ENCODE measurements around the gene CDON.

CDON gene

GRCh38 chr11:125952559-125952958 is 110.1 kb downstream of the CDON start:
- TF ChIP-seq EZH2phosphoT487 (conservative IDR thresholded peaks at IDR 0.05; ENCODE audit: low read length) (no peak), CTCF (IDR thresholded peaks at IDR 0.05; ENCODE audit: insufficient read depth, low read length, poor library complexity, severe bottlenecking) (no peak)
- no peaks in the 10 kb centered on the region for H3K9me2 ChIP-seq (replicated peaks; ENCODE audit: insufficient read depth, low read length)
- no peak overlapping the region for H2AFZ ChIP-seq (ENCODE audit: low read depth, low read length, severe bottlenecking)
- no peaks in the 10 kb centered on the region for H3K79me2 ChIP-seq (ENCODE audit: insufficient read depth, low read length)
- H3K36me3 ChIP-seq (ENCODE audit: low read length): no peaks in the 10 kb centered on the region
- no peak overlapping the region for H3K27ac ChIP-seq (ENCODE audit: low read depth, low read length)
- H3K4me2 ChIP-seq (ENCODE audit: low read depth, low read length, poor library complexity, severe bottlenecking): no peak overlapping the region
- no peaks in the 10 kb centered on the region for H4K20me1 ChIP-seq (ENCODE audit: low read depth, low read length)
- H3K27me3 ChIP-seq (ENCODE audit: low read length): no peaks in the 10 kb centered on the region
- no peaks in the 10 kb centered on the region for H3F3A ChIP-seq (ENCODE audit: insufficient read depth)
- no peaks in the 10 kb centered on the region for H3K9me3 ChIP-seq (ENCODE audit: insufficient read depth, low read length)
- H3K4me3 ChIP-seq (ENCODE audit: insufficient read depth, low read length, poor library complexity, severe bottlenecking): no peak overlapping the region
- H3K9ac ChIP-seq (ENCODE audit: low read length): no peak overlapping the region

GRCh38 chr11:125951731-125952130 is 110.9 kb downstream of the CDON start:
- TF ChIP-seq EZH2phosphoT487 (conservative IDR thresholded peaks at IDR 0.05; ENCODE audit: low read length) (no peak), CTCF (IDR thresholded peaks at IDR 0.05; ENCODE audit: insufficient read depth, low read length, poor library complexity, severe bottlenecking) (no peak)
- no peaks in the 10 kb centered on the region for H3K36me3 ChIP-seq (ENCODE audit: low read length)
- no peaks in the 10 kb centered on the region for H3K27me3 ChIP-seq (ENCODE audit: low read length)
- H4K20me1 ChIP-seq (ENCODE audit: low read depth, low read length): no peaks in the 10 kb centered on the region
- H3K4me3 ChIP-seq (ENCODE audit: insufficient read depth, low read length, poor library complexity, severe bottlenecking): no peak overlapping the region
- H3K79me2 ChIP-seq (ENCODE audit: insufficient read depth, low read length): no peaks in the 10 kb centered on the region
- no peak overlapping the region for H2AFZ ChIP-seq (ENCODE audit: low read depth, low read length, severe bottlenecking)
- no peak overlapping the region for H3K4me2 ChIP-seq (ENCODE audit: low read depth, low read length, poor library complexity, severe bottlenecking)
- no peaks in the 10 kb centered on the region for H3K9me2 ChIP-seq (replicated peaks; ENCODE audit: insufficient read depth, low read length)
- no peaks in the 10 kb centered on the region for H3F3A ChIP-seq (ENCODE audit: insufficient read depth)
- H3K9me3 ChIP-seq (ENCODE audit: insufficient read depth, low read length): no peaks in the 10 kb centered on the region
- H3K9ac ChIP-seq (ENCODE audit: low read length): no peak overlapping the region
- no peak overlapping the region for H3K27ac ChIP-seq (ENCODE audit: low read depth, low read length)

- no peaks in the 10 kb centered on the region for H3K79me2 ChIP-seq (ENCODE audit: insufficient read depth, low read length)
- H3K9ac ChIP-seq (ENCODE audit: low read length): no peak overlapping the region
- H3F3A ChIP-seq (ENCODE audit: insufficient read depth): no peaks in the 10 kb centered on the region
- H3K9me2 ChIP-seq (replicated peaks; ENCODE audit: insufficient read depth, low read length): no peaks in the 10 kb centered on the region
- H3K4me2 ChIP-seq (ENCODE audit: low read depth, low read length, poor library complexity, severe bottlenecking): no peak overlapping the region
- H3K27ac ChIP-seq (ENCODE audit: low read depth, low read length): no peak overlapping the region
- H3K9me3 ChIP-seq (ENCODE audit: insufficient read depth, low read length): no peaks in the 10 kb centered on the region
- H3K36me3 ChIP-seq (ENCODE audit: low read length): no peaks in the 10 kb centered on the region
- H4K20me1 ChIP-seq (ENCODE audit: low read depth, low read length): no peaks in the 10 kb centered on the region
- TF ChIP-seq EZH2phosphoT487 (conservative IDR thresholded peaks at IDR 0.05; ENCODE audit: low read length) (no peak), CTCF (IDR thresholded peaks at IDR 0.05; ENCODE audit: insufficient read depth, low read length, poor library complexity, severe bottlenecking) (no peak)
- H3K4me3 ChIP-seq (ENCODE audit: insufficient read depth, low read length, poor library complexity, severe bottlenecking): no peak overlapping the region
- no peak overlapping the region for H2AFZ ChIP-seq (ENCODE audit: low read depth, low read length, severe bottlenecking)
- no peaks in the 10 kb centered on the region for H3K27me3 ChIP-seq (ENCODE audit: low read length)
These were observed 111.7 kb downstream of the CDON start for GRCh38 chr11:125950696-125951651.

Measured in SU-DHL-6 (cell line).